HepG2 (cell line): ENCODE results near the gene REEP2.

Experiments used
- JUNB ChIP-seq: sonication (generic); formaldehyde crosslinking; IDR thresholded peaks from 2 replicates; pipeline ENCODE4 v1.8.0; 2022; ENCODE audit warnings: missing genetic modification reagents, mild to moderate bottlenecking, borderline replicate concordance
- PAX8 ChIP-seq: sonication (generic); formaldehyde crosslinking; IDR thresholded peaks from 2 replicates; pipeline ENCODE4 v1.8.0; 2022; ENCODE audit warnings: mild to moderate bottlenecking, missing genetic modification reagents, borderline replicate concordance
- ZNF274 ChIP-seq: sonication (generic); formaldehyde crosslinking; IDR thresholded peaks from 2 replicates; pipeline ENCODE4 v1.5.1; 2020; ENCODE audit warnings: mild to moderate bottlenecking, missing genetic modification reagents
- TF ChIP-seq, protein P1 (sequence below): sonication (generic); formaldehyde crosslinking; conservative IDR thresholded peaks from 2 replicates; pipeline ENCODE4 v1.8.0; 2022; ENCODE audit warnings: mild to moderate bottlenecking, moderate library complexity, missing genetic modification reagents
- TF ChIP-seq, protein P2 (sequence below): sonication (generic); formaldehyde crosslinking; IDR thresholded peaks from 2 replicates; pipeline ENCODE4 v1.8.1; 2023; ENCODE audit warnings: mild to moderate bottlenecking, missing genetic modification reagents

DNA sequence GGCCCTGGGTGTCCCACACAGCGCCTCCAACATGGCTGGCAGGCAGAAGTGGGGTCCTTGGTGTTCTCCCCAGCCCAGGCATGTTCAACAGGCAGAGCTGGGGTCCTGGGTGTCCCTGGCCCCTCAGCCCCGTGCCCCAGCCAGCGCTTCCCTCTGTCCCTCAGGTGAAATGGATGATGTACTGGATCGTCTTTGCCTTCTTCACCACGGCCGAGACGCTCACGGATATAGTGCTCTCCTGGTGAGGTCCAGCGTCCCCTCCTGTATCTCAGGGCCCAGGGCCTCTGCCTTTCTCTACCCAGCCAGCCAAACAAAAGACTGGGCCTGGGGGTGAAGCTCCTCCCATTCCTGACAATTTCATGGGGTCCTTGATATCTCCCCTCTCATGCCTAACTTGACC, 2.4 kb downstream of the REEP2 start:
- TF ChIP-seq PAX8, result no peak
- TF ChIP-seq, protein P1, sequence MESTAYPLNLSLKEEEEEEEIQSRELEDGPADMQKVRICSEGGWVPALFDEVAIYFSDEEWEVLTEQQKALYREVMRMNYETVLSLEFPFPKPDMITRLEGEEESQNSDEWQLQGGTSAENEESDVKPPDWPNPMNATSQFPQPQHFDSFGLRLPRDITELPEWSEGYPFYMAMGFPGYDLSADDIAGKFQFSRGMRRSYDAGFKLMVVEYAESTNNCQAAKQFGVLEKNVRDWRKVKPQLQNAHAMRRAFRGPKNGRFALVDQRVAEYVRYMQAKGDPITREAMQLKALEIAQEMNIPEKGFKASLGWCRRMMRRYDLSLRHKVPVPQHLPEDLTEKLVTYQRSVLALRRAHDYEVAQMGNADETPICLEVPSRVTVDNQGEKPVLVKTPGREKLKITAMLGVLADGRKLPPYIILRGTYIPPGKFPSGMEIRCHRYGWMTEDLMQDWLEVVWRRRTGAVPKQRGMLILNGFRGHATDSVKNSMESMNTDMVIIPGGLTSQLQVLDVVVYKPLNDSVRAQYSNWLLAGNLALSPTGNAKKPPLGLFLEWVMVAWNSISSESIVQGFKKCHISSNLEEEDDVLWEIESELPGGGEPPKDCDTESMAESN (CRISPR knock-in tag), result no peak
- no peak for TF ChIP-seq ZNF274 (CRISPR knock-in tag)
- TF ChIP-seq JUNB (CRISPR knock-in tag), result no peak
- TF ChIP-seq, protein P2, sequence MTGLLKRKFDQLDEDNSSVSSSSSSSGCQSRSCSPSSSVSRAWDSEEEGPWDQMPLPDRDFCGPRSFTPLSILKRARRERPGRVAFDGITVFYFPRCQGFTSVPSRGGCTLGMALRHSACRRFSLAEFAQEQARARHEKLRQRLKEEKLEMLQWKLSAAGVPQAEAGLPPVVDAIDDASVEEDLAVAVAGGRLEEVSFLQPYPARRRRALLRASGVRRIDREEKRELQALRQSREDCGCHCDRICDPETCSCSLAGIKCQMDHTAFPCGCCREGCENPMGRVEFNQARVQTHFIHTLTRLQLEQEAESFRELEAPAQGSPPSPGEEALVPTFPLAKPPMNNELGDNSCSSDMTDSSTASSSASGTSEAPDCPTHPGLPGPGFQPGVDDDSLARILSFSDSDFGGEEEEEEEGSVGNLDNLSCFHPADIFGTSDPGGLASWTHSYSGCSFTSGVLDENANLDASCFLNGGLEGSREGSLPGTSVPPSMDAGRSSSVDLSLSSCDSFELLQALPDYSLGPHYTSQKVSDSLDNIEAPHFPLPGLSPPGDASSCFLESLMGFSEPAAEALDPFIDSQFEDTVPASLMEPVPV (CRISPR knock-in tag), result no peak
